NCI-H2196 (cell line): ENCODE results near the gene TULP1.
A peak's percentile ranks its signal among the peaks of the same experiment; 100 is the strongest.
"Not testable (repeated sequence)": the region's sequence is repeated elsewhere in the genome, so short reads cannot be mapped to it uniquely, and the experiment has no call there.

ENCODE experiments used
- DNase-seq: peaks from one replicate; lab custom pipeline; 2025; ENCODE audit not compliant: unreplicated experiment; lab: John Stamatoyannopoulos, UW

The TULP1 gene

DNA sequence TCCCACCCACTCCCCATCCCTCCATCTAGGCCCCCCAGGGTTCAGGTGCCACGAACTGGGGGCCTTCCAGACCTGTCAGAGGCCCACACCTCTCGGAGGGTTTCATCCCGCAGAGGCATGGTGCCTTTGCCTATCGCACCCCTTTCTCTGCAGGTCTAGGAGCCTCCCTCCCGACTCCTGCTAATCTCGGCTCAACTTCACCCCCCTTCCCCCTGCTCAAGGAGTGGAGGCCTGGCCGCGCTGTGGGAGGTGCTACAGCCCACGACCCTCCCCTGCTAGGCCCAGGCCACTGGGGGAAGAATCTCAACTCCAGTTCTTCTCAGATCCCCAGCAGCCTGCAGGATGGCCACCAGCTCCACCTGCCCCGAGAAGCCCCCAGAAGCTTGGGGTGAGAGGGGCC, at the start of gene TULP1:
Gene TULP1 (minus strand): TSS at position 157 of the 400 bp plus-strand sequence. CDS start 38 bp downstream, at position 119.
- no peak for DNase-seq

DNA sequence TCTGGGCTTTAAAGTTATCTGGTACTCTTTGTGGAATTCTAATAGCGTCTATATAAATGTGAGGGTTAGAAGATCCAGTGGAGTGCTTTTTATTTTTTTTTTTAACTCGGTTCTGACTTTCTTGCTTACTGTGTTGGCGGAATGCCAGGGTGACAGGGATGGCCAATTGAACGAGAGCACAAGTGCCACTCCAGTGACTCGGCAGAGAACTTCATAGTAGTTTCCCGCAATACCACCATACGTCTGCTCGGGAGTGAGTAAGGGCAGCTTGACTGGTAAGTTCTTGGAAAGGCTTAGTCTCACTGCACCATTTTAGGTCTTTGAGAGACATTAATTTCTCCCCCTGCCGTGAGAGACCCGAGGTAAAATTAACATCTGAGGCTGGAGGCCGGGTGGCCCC, 49.4 kb upstream of the TULP1 start:
- DNase-seq = peak; percentile 6

DNA sequence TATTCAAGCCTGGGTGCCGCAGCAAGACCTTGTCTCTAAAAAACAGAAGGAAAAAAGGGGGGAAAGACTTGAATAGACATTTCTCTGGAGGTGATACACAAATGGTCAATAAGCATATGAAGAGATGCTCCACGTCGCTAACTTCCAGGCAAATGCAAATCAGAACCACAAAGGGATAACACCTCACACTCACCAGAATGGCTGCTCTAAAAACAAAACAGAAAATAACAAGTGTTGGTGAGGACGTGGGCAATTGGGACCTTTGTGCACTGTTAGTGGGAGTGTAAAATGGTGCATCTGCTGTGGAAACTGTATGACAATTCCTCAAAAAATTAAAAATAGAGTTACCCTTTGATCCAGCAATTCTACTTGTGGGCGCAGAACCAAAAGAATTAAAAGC, 48.4 kb upstream of the TULP1 start:
- DNase-seq = no peak

DNA sequence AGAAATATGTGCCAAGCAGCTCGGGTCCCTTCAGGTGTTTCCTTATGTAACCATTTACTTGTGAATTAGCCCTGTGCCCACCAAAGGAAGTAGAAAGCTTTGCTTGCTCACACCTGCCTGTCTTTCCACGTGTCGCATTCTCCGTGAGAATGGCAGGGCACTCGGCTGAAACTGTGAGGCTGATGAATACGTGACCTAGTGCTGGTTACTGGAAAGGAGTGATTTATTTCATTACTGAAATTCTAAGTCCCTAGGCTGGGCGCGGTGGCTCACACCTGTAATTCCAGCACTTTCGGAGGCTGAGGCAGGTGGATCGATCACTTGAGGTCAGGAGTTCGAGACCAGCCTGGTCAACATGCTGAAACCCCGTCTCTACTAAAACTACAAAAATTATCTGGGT, 45.9 kb upstream of the TULP1 start:
- no peak for DNase-seq

DNA sequence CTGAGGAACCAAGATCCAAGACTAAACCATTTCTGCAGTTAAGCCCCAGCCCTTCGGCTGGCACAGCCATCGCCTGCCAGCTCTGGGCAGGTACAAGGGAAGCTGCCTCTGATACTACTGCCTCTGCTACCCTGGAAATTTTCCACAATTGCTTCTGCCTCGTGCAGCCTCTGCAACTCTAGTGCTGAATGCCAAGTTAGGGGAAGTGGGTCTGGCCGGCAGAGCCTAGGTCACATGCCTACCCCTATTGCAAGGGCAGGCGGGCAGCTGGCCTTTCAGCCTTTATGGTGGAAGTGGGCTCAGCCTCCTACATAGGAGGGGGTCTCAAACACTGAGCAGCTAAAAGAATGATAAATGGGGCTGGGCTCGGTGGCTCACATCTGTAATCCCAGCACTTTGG, 44.5 kb upstream of the TULP1 start:
- no peak for DNase-seq

DNA sequence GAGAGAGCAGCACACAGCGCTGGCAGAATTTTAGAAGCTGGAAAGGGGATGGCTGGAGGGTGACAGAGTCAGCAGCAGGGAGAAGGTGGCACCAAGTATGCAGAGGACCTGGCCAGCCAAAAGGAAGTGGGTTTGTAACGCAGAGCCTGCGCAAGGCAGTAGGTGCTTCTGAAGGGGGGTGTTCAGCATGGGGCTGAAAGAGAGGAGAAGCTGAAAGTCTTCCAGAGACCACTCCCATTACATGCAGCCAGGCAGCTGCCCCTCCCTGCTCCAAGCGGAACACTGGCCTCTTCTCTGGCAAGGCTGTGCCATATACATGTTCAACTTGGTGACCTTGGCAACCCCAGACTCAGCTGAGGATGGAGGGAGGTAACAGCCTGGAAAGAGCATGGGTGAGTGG, 42.1 kb upstream of the TULP1 start:
- DNase-seq = no peak

DNA sequence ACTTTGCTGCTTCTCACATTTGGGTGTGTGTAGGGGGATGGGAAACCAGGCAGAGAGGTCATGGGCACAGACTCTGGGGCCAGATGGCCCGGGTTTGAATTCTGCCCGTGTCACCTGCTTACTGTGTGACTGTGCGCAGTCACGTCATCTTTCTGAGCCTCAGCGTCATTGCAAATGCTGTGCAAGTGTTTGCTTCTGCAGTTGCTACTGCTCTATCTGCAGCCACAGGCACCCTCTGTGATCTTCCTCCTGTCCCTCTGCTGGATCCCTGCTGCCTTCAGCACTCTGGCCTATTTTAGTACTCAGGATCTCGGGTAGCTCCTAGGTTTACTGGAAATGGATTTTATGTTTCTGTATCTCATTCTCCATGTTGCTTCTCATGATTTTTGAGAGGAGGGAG, 40.6 kb upstream of the TULP1 start:
- no peak for DNase-seq

DNA sequence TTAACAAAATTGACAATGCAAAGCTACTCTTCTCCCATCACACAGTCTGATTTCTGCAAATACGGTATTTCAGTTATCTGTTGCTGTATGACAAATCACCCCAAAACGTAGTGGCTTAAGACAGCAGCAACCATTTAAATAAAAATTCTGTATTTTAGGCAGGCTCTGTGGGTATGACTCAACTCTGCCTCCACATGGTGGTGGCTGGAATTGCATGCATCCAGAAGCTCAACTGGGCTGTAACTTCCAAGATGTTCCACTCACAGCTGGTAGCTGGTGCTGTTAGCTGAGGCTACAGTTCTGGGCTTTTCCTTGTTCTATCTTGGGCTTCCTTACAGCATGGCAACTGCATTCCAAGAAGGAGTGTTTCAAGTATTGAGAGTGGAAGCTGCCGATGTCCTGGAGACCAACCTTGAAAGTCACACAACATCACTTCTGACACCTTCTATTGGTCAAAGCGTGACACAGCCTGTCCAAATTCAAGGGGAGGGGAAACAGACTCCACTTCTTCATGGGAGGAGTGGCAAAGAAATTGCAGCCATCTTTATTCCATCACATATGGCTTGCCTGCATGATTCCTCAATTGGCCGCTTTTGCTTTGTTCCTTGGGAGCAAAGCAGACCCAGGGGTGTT, 39.7 kb upstream of the TULP1 start:
- DNase-seq = no peak

DNA sequence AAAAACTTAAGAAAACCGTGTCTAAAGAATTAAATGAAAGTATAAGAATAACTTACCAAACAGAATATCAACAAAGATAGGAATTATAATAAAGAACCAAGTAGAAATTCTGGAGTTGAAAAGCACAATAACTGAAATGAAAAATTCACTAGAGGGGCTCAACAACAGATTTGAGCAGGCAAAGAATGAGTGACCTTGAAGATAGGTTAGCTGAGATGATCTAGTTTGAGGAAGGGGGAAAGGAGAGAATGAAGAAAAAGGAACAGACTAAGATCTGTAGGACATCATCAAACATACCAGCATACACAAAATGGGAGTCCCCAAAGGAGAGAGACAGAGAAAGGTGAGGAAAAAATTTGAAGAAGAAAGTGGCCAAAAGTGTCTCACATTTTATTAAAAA, 37.7 kb upstream of the TULP1 start:
- no peak for DNase-seq

DNA sequence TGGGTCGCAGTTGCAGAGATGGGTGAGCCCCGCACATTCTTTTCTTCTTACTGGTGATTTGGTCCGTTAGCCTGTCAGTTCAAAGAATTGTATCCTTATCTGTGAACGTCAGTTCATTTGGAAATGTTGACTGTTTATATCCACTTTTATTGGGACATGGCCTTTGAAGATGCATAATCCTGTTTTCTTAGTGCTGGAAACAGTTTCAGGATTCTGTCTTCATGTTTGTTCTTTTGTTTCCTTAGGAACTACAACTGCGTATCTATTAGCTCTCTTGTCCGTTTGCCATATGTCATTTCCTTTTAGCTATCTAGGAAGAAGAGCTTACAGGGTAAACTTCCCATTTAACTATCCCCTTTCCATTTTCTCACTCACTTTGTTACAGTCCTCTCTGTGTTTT, 35.0 kb upstream of the TULP1 start:
- no peak for DNase-seq

DNA sequence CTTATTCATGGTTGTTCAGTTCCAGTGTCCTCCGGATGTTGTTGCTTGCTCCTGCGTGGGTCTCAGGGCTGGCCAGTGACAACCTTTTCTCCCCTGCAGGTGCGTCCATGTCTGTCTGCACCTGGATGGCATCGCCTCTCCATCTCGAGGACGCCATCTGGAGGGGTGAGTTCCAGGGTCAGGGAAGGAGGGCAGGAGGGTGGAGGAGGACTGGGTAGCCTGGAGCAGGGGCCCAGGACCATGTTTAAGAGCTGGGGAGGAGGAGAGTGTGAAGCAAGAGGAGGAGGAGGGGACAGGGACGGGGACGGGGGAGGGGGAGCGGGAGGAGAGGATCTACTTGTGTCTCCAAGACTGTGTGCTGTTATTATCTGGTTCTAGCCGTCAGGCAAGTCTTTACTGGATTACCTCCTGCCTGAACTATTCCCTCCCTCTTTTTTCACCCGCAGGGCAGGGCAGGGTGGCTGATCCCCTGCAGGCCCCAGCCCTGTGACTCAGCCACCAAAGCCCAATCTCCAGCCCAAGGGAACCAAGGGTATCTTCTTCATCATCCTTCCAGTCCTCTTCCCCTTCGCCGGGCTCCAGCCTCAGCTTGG, 32.2 kb upstream of the TULP1 start:
- no peak for DNase-seq

DNA sequence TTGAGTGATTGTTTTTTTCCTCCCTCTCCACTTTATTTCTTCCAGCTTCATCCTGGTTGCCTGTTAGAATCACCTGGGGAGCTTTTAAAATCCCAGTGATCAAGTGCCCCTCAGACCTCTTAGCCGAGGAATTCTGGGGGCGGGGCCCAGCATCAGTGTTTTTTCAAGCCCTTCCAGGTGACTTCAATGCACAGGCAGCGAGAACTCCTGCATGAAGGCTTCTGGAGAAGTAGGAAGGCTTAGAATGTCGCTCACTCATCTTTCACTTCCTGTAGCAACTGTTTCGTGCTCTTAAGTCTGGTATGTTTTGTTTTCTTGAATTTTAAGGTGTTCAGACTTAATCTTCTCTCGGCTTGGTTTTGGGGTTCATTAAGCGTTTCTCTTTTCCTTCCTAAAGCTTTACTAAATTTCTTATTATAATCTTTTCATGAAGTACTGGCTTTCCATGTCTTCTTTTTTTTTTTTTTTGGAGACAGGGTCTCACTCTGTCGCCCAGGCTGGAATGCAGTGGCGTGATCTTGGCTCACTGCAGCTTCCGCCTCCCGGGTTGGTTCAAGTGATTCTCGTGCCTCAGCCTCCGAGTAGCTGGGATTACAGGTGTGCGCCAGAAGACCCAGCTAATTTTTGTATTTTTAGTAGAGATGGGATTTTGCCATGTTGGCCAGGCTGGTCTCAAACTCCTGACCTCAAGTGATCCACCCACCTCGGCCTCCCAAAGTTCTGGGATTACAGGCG, 30.9 kb upstream of the TULP1 start:
- DNase-seq = no peak

DNA sequence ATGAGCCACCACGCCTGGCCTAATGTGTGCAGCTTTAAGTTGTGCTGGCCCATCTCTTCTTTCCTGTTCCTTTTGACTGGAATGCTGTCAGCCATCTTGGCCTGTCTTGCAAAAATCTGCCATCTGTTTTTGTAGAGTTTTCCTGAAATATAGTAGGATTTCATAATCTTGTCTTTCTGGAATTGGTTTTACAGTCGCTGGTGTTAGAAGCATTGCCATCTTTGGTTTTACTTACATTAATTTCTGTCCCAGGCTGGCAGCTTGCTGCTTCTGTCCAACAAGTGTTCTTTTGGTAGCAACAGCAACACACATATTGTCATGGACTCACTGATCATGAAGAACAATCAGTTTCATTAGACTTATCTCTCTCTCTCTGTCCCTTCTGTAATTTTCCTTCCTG, 29.1 kb upstream of the TULP1 start:
- DNase-seq = no peak

DNA sequence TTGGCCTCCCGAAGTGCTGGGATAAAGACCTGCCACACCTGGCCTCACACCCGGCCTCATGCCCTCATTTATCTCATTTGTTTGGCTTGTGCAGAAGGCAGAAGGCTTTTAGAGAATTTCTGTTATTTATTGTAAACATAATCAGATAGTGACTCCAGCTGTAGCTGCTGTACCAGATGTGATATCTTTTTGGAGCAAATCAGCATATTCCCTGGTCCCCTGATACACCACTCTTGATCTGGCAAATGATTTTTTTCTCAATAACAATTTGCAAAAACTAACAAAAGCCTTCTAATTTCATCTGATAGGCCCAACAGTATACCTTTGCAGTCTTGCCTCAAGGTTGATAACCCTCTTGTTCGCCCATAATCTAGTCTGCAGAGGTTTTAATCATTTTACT, 26.5 kb upstream of the TULP1 start:
- no peak for DNase-seq

DNA sequence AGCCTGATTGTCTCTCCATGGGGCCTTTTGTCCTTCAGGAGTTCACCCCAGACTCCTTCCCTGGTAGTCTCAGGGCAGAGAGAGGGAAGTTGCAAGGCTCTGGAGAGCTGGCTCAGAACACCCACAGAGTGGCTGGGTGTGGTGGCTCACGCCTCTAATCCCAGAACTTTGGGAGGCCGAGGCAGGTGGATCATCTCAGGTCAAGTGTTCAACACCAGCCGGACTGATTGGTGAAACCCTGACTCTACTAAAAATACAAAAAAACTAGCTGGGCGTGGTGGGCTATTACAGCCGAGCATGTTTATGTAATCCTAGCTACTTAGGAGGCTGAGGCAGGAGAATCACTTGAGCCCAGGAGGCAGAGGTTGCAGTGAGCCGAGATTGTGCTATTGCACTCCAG, 23.2 kb upstream of the TULP1 start:
- not testable (repeated sequence) for DNase-seq

DNA sequence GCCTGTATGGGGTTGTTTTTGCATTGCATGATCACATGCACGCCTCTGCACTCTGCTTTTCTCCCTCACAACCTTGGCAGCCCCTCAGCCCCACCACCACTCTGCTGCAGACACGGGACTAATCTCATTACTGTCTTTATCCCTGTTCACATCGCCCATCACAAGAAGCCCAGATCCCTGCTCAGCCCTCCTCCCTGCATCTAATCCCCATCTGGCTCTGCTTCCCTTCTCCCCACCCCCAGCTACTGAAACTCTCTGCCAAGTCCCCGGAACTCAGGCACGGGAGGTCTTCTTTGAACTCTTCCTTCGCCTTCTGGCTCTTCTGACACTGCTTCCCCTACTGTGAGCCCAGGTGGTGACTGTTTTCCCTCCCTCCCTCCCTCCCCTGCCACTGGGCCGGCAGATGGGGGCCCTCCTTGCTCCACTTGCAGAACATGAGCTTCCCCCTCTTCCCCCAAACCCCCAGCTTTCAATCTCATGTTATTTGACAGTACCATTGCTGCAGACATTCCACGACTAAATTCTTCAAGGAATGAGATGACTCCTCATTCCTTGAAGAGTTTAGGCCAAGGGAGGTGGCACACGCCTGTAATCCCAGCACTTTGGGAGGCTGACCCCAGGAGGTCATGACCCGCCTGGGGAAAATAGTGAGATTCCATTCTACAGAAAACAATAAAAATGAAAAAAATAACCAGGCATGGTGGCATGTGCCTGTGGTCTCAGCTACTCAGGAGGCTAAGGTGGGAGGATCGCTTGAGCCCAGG, 21.9 kb upstream of the TULP1 start:
- DNase-seq = no peak

DNA sequence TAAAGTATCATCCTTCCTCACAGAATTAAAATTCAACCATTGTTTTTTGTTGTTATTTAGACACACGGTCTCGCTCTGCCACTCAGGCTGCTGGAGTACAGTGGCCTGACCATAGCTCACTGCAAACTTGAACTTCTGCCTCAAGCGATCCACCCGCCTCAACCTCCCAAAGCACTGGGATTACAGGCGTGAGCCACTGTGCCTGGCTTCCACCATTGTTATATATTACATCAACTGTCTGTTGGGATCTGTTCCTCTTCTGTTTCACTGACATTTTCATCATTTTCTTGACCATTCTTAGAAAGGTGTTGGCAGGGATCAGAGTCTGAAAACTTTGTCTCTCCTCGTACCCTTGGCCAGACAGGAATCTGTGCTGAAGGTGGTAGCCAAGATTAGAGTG, 21.3 kb upstream of the TULP1 start:
- DNase-seq = no peak

DNA sequence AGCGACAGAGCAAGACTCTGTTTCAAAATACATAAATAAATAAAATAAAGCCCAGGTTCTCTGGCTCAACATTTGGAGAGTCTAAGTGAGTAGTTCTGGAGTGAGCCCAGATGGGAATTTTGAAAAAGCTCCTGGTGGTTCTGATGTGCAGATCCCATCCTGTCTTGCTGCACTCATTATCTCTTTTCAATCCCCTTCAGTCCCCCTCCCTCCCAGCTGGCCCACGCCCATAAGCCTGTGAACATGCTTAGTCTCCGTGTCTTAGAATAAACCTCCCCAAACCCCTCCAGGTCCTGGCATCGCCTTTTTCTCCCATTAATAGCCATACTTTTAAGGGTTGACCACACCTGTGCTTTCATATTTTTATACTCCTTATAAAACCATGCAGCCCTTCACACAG, 19.4 kb upstream of the TULP1 start:
- DNase-seq = no peak

DNA sequence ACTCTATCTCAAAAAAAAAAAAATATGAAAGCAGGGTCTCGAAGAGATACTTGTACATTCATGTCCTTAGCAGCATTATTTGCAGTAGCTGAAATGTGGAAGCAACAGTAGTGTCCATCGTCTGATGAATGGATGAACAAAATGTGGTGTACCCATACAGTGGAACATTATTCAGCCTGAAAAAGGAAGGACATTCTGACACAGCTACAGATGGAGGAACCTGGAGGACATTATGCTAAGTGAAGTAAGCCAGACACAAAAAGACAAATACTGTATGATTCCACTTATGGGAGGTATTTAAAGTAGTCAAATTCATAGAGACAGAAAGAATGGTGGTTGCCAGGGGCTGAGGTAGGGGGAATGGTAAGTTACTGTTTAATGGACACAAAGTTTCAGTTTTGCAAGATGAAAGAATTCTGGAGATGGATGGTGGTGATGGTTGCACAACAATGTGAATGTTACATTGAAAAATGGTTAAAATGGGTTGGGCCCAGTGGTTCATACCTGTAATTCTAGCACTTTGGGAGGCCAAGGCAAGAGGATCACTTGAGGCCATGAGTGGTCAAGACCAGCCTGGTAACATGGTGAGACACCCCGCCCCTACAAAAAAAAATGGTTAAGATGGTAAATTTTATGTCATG, 11.8 kb upstream of the TULP1 start:
- no peak for DNase-seq

DNA sequence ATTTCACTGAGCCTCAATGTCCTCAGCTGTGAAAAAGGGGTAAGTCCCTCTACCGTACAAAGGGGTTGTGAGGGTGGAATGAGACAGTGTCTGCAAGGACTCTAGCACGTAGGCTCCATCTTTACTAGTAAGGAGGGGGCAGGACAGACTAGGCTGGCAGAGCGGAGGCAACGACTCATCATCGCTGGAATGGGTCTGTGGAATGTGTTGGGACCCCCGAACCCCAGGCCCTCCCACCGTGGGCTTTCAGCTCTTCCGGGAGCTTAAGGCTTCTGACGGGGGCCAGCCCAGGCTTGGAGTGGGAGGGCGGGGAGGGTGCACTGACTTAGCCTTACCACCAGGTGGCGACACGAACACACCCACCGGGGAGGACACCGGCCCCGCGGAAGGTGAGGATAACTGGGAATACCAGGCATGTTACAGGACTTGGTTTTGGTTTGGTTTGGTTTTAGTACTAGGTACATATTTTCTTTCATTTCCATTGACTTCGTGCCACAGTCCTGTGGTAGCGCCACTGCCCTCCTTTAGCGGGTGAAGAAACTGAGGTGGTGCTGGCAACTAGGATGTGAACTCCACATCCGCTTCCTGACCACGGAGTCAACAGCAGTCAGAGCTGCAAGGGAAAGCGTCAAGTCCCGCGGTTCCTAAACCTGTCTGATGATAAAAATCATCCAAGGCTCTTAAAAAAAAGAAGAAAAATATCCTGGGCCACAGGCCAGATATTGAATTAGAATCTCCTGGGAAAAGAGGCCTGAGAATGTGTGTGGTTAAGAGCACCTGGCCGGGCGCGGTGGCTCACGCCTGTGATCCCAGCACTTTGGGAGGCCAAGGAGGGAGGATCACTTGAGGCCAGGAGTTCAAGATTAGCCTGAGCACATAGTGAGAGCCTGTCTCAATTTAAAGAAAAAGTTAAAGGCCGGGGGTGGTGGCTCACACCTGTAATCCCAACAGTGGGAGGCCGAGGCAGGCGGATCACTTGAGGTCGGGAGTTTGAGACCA, 10.3 kb upstream of the TULP1 start:
- DNase-seq = peak; percentile 76
